TTC549 (cell line): ENCODE measurements around the gene BTBD9.

Experiments
- FAIRE-seq: peaks from 2 replicates; lab custom pipeline; 2012; peaks lifted over from hg19 to GRCh38; lab: Jason Lieb, UNC

Gene BTBD9

DNA sequence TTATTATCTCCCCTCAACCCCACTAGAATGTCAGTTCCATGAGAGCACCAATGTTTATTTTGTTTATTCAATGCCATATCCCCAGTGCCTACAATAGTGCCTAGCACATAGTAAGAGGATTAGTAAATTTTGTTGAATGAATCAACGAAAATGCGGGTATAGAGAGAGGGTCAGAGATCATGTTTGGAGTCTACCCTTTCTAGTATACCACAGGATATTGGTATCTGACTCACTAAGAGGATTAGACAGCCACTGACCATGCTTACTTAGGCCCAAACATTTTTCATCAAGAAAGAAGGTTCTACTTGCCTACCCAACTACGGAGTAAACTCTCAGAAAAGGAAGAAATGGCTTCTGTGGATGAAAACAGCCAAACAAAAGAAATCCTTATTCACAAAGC lies 356.8 kb downstream of the BTBD9 start:
- no peak for FAIRE-seq

DNA sequence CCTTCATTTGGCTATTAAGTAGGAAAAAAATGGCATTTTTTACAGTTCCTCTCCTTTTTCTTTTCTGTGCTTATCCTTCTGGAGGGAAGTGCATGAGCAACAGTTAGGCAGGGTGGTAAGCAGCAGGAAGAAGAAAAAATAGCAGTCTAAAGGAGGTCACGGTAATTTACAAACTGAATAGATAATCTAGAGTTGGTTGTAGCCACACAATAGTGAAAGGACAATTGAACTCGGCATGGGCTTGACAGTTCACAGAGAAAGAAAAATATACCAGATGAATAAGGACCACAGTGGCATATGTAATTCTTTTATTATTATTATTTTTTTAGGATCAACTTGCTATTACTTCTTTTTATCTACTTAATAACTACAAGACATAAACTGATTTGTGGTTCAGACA lies 358.6 kb downstream of the BTBD9 start:
- no peak for FAIRE-seq

DNA sequence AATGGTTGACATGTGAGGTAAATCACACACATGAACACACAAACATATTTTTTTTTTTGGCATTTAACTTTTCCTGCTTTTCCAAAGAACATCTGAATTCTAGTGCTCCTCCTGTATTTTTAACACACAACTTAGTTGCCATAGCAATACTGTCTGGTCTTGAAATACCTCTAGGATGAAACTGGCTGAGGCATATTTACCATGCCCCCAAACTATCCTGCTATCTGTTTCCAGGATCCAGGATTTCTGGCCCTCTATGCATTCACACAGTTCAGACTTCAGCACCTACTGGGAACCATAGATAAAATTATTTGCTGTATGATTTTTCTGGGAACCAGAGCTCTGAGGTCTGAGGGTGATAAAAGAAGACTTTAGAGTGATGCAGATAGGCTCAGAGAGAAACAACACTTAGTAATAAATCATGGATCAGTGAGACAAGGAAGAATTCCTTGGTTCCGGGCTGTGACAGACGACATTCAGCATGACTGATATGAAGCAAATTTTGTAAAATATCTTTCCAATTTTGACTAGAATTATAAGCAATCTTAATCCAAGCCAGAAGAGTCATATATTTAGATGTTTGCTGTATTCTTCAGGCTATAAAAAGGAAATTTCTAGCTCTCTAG lies 359.7 kb downstream of the BTBD9 start:
- no peak for FAIRE-seq

DNA sequence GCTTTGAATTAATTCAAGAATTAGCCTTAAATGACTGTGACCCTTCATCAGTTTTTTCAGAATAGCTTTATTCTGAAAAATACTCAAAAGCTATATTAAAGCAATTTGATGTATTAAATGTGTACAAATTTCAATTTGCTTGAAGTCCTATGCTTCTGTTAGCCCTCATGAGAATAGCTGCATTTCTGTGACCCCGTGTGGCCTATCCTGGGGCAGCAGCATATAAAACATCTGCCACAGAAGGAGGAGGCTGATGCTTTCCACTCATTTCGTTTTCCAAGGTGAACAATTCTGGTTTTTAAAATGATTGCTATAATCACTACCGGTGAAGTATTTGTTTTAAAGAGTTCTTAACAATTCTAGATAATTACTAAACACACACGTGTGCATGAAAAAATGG lies 360.3 kb downstream of the BTBD9 start:
- no peak for FAIRE-seq

DNA sequence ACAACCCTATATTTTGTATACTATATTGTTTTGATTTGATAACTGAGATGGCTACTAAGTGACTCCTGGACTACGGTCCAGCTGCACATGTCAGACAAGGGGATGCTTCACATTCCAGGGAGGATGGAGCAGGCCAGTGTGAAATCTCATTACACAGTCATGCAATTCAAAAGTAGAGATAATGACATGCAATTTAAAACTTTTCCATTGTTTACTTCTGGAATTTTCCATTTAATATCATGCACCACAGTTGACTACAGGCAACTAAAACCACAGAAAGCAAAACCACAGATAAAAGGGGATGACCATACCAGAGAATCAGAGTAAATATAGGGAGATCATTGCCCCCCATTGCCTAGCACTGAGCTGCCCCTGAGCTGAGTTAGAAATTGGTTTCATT lies 366.4 kb downstream of the BTBD9 start:
- FAIRE-seq = no peak

DNA sequence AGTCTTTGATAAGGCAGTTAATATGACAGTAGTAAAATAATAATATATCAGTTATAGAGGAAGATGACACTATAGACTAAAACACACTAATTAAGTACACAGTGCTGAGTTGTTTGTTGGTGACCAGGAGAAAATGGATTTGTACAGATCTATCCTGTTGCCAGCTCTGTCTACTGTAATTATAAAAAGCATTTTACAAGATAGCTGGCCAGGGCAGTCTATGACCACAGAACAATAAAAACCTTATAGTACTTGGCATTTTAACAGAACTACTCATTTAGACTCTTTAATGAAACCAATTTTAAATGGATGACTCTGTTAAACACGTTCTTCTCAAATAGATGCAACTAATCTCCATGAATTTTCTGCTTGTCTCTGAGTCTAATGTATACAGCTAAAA lies 367.5 kb downstream of the BTBD9 start:
- no peak for FAIRE-seq

DNA sequence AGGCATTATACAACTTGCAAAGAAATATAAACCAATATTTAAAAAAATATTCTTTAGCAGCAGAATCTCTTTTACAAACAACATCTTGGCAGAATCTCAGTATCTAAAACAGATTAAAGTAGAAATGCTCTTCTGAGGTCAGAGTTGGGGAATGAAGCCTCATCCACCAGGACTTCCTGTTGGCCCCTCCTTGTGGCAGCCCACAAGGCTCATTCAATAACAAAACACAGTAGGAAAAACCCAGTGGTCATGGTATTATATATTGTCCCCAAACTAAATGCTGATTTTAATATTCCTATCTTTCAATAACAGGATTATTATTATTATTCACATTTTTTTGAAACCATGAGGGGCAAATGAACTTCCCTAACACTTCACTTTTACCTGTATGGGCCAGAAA lies 368.6 kb downstream of the BTBD9 start:
- FAIRE-seq = no peak

DNA sequence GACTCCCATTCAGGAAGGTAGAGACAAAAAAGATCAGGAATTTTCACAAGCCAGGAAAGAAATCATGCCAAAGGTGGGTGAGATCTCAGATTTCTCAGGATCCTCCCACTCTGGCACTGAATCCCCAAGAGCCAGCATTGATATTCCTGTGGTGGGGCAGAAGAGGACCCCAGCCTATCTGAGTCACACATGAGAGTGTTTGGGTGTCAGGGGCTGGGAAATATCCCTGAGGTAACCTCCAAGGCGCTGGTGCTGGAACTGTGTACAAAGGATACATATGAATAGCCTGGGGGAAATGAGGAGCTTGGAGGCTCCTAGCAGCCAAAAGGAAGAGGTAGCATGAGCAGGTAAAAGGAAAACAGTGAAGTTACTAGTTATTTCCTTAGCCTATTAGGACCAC lies 369.4 kb downstream of the BTBD9 start:
- no peak for FAIRE-seq

DNA sequence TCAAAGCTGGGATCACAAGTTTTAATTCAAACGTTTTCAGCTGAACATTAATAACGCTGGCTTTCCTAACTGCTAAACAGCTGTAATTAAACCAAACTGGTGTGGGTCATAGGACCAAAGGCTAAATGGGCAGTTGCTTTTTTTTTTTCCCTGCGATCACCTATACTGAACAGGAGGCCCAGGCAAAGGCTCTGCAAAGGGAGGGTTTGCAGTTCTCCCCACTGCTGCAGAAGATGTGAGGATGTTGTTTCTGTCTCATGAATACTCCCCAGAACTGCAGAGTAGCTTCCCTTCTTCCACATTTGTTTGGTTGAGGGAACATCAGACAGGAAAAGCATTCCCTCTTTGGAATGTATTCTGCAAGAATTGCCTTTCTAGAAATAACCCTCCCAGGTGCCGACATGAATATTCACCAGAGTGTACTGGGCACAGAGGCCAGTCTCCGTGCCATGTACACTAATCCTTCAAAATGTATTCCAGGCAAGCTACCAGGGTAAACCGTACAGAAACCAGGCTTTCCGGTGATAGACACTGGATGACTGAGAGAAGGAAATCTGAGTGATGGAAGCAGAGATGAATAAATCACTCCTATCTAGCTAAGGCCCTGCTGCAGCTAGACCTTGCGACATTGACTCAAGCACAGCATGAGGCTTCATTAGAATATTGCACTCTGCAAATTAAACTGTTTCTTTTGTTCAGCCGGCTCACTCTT lies 370.1 kb downstream of the BTBD9 start:
- FAIRE-seq = no peak

DNA sequence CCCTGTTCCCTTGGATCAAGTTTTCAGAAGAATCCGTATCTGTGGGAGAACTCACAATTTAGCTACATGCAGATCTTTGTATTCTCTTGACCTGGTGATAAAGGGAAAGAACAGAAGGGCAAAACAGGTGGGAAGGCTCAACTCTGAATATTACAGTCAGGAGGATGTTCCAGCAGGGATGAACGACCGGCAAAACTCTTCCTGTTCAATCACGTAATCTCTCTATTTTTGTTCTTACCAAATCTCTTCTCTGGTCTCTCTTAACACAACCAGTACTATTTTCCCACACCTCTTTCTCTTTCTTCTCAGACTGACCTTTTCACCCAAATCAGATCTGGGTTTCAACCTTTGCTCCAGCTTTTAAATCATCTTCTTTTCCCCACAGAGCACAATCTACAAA lies 371.4 kb downstream of the BTBD9 start:
- no peak for FAIRE-seq

DNA sequence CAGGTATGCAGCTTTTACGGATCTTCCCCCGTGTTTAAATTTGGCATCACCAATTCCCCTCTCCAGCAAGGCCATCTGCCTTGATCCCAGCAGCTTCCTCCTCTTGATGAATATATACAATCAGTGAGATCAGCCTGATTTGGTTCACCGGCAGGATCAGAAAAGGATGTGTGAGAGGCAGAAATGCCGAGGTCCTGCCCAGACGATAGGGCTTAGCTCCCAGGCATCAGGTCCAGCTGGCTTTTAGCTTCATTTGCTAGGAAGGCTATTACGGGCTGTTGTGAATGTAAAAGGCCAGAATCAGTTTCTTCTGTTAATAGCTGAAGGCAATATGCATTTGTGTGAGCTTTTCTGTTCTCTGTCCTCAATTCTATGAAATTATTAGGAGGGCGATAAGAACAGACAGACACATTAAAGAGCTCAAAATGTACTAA lies 372.8 kb downstream of the BTBD9 start:
- FAIRE-seq = no peak

DNA sequence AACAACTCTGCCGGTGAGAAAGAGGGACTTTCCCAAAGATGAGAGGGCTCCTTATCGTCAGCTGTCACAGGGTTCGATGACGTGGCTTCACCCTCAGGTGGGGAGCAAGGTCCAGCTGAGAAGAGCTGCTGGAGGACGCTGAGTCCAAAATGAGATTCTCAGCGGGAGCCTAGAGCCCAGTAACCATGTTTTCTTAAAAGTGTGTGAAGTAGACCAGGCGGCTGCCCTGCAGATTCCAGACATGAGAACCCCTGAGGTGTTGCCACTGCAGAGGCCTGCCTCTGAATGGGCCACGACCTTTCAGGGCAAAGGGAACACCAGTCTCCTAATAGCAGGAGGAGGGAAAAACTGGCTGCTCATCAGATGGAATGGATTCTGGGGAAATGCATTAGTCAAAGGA lies 375.1 kb downstream of the BTBD9 start:
- FAIRE-seq = no peak

DNA sequence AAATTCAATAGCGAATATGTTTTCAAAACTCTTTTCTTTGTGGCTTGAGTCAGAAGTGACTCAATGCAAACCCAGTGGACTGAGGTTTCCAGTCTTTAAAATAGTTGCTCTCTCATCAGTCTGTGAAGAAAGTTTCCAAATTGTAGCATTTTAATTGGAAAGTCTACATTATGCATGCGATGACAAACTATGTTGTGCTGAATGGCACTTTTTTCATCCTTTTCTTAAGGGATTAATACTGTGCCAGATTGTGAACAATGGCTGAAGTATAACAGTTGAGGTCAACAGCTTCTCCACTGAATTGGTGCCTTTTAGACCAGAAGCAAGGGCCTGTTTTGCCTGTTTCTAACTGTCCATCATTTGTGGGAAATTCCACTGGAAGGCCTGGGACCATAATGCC lies 377.1 kb downstream of the BTBD9 start:
- FAIRE-seq = no peak

DNA sequence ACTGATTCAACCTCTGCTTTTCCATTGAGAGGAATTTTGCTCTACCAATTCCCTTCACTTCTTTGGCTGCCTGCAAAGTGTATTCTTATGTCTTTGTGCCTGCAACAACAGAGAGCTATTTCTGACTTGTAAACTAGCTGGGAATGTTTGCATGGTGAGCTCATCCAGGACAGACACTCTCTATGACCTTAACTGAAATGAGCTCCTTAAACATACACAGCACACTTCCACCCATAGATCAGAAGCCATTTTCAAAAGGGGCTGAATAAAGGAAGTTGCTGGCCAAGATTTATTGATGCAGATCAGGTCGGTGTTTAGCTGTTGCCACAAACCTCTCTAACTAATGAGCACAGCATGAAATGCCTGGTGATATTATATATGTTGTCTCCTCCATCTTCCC lies 377.7 kb downstream of the BTBD9 start:
- FAIRE-seq = no peak

DNA sequence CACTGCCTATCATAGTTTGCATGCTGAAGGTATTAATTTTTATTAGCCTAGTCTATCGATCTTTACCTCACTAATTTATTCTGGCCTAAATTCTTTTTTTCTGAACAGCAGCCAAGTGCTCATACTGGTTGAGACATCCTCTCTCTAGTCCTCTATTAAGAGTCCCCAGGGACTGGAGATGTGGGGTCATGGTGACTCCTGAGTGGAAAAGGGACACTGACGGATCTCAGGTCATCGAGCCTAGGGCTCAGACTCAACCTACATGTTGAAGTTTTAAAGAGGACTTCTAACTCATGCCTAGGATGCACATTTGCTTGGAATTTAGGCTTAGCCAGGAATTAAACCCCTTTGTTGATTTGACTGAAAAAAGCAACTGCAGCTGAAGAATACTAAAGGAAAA lies 378.1 kb downstream of the BTBD9 start:
- FAIRE-seq = no peak

DNA sequence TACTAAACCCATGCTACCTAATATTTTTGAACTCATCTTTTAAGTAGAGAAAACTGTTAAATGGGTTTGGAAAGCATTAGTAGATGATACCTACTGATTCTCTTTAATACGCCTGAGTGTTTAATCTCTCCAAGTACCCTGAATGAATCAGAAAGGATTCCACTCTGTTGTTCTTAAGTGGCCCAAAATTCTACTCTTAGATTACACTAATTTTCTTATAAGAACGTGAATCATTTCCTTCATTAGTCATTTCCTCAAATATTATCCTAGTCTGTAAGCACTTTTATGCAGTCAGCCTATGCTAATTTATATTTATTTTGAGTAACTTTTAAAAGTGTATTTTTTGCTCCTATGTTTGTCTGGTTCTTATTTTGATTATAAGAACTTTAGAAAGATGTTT lies 380.0 kb downstream of the BTBD9 start:
- FAIRE-seq = no peak

DNA sequence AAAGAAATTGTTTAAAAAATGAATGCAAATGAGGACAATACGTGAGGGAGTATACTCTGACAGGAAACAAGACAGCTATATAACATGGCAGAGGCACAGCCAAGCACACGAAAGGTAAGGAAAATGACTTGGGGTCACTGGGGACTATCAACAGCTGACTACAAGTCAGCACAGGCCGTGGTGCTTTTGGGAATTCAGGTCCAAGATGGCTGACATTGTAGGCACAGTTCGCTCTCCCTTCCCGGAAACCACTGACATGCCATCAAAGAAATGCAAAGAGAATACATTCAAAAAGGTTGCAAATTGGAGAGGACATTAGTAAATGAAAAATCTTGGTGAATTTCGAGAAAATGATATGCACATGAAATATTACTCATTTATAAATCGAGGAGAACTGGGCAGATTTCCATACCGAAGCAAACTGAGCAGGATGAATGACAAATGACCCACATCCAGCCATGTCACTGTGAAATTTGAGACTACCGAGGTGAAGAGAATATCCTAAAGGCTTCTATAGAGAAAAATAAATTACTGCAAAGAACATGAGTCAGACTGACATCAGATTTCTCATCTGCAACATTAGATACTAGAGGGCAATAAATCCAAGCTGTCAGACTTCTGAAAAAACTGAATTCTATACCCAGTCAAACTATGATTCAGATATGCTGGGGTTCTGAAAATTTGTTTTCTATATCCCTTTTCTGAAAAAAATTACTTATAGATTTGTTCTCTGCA lies 391.1 kb downstream of the BTBD9 start:
- no peak for FAIRE-seq

DNA sequence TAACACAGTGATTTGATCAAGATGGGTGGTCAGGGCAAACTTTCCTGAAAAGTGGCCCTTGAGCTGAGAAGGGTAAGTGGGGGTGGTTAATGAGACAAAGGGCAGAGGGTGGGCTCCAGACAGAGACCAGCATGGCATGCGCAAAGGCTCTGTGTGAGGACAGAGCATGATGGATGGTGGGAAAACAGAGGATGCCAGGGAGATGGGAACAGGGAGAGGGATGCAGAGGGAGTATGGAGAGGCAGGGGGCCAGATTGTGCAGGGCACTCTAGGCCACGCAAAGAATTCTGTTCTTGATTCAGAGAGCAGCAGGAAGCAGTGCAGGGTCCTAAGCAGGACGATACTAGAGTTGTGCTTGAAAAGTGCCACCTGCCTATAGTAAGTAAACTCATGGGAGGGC lies 394.4 kb downstream of the BTBD9 start:
- no peak for FAIRE-seq

DNA sequence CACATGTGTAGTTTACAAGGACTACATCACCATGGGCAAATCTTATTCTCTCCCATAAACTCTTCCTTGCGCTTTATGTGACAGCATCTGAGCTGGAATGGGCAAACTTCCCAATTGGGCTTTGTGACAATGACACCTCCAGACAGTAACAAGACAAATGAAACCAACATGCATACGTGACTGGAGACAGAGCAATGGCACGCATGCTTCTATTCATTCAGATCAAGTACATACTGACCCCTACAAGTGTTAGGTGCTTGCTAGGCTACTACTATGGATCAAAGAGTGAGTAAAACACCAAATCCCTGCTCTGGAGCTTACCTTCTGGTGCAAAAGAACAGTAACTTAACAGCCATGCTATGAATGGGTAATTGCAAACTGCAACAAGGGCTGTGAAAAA lies 394.9 kb downstream of the BTBD9 start:
- FAIRE-seq = no peak

DNA sequence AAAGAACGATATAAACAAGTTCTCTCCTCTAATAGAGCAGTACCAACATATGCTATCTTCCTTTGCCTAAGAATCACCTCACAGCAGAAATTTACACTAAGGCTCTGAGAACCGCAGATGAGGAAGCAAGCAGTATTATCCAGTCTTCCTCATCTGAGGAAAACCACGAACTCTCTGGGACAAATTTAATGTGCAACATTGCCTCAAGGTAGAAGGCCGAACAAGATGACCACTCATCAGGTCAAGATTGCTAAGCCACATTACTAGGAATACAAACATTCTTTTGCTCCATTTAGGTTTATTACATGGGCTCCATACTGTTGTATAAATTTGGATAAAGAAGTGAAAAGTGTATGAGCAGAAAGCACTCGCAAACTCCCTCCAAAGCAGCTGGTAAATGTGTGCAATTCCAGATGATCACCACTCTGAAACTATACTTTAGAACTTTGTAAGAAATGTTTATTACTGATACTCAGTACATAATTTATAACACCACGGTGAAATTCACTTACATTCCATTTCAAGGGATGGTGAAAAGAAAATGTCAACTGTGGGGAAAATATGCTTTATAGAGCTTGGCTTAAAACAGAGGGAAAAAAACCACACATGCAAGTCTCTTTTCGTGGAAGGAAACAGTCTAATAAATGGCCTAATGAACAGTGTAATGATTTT lies 398.4 kb downstream of the BTBD9 start:
- no peak for FAIRE-seq

DNA sequence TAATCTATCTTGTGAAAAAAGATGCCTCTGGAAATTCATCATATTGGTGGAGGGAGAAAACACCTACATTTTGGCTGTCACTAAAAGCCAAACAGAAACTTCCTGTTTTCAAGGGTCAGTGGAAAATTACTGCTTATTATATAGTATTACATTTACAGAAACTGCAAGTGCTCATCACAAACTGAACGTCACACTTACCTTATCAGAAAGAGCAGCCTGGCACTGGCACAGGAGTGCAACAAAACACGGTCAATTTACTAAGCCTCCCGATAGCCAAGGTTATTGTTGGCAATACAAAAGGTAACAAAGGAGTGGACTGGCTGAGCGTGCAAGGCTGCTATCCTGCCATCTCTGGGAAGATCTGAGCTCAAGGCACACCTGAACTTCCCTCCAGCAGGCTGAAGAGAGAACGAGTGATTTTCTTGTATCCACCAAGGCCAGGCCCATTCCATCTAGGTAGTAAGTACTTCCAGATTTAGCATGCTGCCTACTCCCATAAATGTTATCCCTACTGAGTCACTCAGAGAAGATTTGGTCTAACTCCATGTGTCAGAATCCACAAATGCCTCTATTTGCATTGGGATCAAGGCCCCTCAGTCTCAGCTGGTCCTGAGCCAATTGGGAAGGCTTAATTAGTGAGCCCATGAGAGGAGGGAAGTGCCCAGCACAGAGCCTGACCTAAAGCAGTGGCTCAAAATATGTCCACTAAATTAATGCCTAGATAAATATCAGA lies 399.8 kb downstream of the BTBD9 start:
- no peak for FAIRE-seq

DNA sequence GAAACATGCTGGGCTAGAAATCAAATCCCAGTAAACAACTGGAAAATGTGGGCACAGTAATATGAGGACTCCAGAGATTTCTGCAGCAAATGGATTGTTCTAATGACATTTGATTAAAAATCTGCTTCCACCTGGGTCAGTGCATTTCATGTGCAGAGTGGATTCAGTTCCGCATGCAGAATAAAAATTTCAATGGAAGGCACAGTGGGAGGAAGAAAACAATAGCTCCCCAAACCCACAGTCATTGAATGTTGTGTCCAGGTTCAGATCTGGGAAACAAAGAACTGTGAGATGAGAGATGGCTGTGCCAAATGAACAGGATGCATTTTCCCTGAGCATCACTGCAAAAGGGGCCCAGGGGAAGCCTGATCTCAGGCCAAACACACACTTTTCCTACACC lies 403.1 kb downstream of the BTBD9 start:
- no peak for FAIRE-seq
